HG02970 (cell line): ENCODE data around the gene PLXNA2.

Experiments used
- ATAC-seq: cut with Tn5 transposase; IDR thresholded peaks from one replicate; pipeline ENCODE4 v1.9.1; 2021; ENCODE audit warnings: mild to moderate bottlenecking, moderate library complexity, moderate number of reproducible peaks; ENCODE audit not compliant: unreplicated experiment, low FRiP score

The PLXNA2 gene

GRCh38 chr1:208225954-208226937 lies 17.9 kb downstream of the PLXNA2 start:
- no peak for ATAC-seq

GRCh38 chr1:208224192-208224713 lies 19.9 kb downstream of the PLXNA2 start:
- no peak for ATAC-seq

- ATAC-seq = no peak
Observed at GRCh38 chr1:208223136-208223535, 21.0 kb downstream of the PLXNA2 start.

- ATAC-seq = no peak
Observed at GRCh38 chr1:208222376-208223126, 21.6 kb downstream of the PLXNA2 start.

GRCh38 chr1:208221291-208221622 lies 22.9 kb downstream of the PLXNA2 start:
- ATAC-seq = no peak

GRCh38 chr1:208219659-208220282 lies 24.4 kb downstream of the PLXNA2 start:
- no peak for ATAC-seq

GRCh38 chr1:208219098-208219658 lies 25.0 kb downstream of the PLXNA2 start:
- ATAC-seq = no peak

GRCh38 chr1:208218237-208219097 lies 25.7 kb downstream of the PLXNA2 start:
- ATAC-seq = no peak

GRCh38 chr1:208217781-208218180 lies 26.4 kb downstream of the PLXNA2 start:
- ATAC-seq = no peak

GRCh38 chr1:208216806-208217205 lies 27.4 kb downstream of the PLXNA2 start:
- ATAC-seq = no peak

GRCh38 chr1:208216062-208216461 lies 28.1 kb downstream of the PLXNA2 start:
- no peak for ATAC-seq

- ATAC-seq = no peak
Observed at GRCh38 chr1:208215393-208215792, 28.8 kb downstream of the PLXNA2 start.

GRCh38 chr1:208213786-208214185 lies 30.4 kb downstream of the PLXNA2 start:
- ATAC-seq = no peak

GRCh38 chr1:208212893-208213292 lies 31.3 kb downstream of the PLXNA2 start:
- ATAC-seq = no peak

- ATAC-seq = no peak
Observed at GRCh38 chr1:208211921-208212843, 32.0 kb downstream of the PLXNA2 start.

GRCh38 chr1:208209896-208210589 lies 34.1 kb downstream of the PLXNA2 start:
- no peak for ATAC-seq

- ATAC-seq = no peak
Observed at GRCh38 chr1:208209286-208209685, 34.9 kb downstream of the PLXNA2 start.

GRCh38 chr1:208208132-208208487 lies 36.1 kb downstream of the PLXNA2 start:
- ATAC-seq = no peak
